Measurements from ENCODE around the gene TBC1D3B.
"Not testable (repeated sequence)": the region's sequence is repeated elsewhere in the genome, so short reads cannot be mapped to it uniquely, and the experiment has no call there.

TBC1D3B gene

DNA sequence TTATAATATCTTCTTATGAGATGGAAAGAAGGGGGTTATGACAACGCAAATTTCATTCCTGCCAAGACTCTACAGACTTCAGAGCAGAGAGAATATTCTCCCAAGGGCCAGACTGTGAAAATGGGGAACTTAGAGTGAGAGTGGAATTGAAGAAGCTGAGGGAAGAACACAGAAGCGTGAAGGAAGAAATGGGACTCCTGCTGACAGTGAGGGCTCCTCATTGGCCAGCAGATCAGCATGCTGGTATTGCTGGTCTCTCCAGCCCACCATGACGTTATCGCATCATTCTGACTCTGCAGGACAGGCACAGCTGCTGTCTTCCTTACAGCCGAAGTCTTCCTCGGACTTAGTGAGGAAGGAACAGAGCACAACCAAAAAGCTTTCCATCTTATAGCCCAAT, 48.5 kb downstream of the TBC1D3B start:
- DNase-seq, result peak in 1 of 2 donors; percentile 44

DNA sequence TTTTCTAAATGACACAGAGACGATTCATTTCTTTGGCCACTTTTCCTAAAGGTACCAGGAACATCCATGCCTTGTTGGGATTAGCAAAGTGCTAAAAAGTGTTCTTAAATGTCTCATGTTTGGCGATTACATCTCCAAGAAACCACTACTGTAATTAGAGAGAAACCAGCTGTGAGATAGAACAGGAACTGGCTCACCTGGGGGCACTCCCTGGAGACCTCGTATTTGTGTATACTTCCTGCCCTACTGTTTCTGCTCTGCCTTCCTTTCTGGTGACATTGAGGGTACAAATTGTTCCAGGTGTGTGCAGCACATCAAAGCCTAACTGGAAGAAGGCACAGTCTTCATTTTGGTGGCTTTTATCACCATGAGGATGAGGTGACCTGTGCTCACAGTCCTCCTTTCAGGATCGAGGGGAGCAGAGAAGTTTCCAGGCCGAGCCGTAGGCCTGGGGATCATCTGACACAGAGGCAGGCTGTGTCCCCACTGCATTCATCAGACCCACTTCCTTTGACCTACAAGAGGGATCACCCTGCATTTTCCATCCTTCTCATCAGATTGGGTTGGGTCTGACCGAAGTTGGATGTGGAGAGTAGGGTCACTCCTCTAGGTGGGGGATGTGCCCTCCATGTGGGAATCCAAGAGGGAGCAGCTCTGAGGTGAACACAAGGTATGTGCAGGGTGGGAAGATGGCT, 49.1 kb downstream of the TBC1D3B start:
- no peak for DNase-seq

DNA sequence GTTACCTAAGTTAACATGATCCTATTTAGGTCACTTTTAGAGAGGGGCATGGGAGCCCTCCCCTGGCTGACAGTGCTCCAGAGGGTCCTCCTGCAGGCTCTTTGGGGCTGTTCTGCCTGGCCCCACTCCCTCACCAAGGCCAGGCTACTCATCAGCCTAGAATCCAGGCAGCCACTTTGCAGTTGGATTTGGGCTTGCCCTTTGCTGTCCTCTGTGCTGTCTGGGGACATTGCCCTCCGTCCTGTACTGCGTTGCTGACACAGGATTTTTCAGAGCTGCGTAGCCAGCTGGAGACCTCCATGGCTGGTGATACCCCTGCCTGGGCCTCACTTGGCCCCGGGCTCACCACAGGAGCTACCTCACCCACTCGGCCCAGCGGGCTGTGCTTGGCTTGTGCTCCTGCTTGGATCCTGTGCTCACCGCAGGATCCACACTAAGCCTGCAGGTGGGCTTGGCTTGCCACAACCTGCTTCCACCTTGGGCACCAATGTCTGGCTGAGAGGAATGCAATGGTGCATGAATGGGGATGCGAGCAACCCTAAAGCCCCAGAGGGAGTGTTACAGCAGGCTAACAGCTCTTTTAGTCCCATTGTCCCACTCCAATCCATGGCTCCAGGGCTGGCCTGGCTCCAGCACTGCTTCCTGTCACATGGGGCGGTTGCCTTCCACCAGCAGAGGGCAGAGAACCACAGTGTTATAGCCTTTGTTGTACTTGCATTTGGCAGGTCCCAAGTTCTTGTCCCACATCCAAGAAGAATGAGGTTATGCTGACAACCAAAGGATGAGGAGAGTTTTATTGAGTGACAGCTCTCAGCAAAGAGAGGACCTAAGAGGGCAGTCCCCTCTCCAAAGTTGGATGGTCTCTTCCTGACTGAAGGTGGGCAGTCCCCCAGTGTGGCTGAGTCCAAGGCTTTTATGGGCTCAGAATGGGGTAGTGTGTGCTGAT, 51.3 kb downstream of the TBC1D3B start:
- no peak for DNase-seq

DNA sequence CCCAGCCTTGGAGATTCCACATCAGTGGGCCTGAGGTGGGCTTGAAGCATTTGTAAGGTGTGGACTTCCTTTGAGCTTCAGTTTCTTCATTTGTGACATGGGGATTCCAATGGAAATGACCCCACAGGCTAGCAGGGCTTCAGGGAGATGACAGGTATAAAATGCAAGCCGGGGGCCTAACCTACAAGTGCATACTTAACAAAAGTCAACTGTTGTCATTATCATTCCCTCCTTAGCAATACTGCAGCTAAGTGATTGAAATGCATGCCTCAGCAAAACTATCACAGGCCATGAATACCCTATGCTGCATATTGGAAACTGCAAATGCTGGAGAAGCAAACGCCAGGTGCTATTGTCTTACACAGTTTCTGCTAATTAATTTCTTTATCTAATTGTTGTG, 53.0 kb downstream of the TBC1D3B start:
- no peak for DNase-seq

DNA sequence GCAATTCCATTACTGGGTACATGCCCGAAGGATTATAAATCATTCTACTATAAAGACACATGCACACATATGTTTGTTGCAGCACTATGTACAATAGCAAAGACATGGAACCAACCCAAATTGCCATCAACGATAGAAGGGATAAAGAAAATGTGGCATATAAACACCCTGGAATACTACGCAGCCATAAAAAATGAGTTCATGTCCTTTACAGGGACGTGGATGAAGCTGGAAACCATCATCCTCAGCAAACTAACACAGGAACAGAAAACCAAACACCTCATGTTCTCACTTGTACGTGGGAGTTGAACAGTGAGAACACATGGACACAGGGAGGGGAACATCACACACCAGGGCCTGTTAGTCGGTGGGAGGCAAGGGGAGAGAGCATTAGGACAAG, 55.3 kb downstream of the TBC1D3B start:
- DNase-seq, result not testable (repeated sequence)

DNA sequence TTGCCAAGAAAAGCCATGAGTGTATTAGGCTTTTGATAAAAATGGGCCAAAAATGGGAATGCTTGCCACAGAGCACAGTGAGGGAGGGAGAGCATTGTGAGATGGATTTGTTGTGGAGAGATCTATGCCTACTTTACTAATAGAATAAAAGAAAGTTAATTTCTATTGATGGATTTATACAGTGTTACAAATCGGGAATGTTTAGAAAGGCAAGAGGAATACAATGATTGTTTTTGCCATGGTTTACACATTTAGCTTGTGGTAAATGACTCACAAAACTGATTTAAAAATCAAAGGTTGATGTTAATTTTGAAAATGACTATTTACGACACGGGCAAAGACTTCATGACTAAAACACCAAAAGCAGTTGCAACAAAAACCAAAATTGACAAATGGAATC, 56.2 kb downstream of the TBC1D3B start:
- DNase-seq, result no peak

DNA sequence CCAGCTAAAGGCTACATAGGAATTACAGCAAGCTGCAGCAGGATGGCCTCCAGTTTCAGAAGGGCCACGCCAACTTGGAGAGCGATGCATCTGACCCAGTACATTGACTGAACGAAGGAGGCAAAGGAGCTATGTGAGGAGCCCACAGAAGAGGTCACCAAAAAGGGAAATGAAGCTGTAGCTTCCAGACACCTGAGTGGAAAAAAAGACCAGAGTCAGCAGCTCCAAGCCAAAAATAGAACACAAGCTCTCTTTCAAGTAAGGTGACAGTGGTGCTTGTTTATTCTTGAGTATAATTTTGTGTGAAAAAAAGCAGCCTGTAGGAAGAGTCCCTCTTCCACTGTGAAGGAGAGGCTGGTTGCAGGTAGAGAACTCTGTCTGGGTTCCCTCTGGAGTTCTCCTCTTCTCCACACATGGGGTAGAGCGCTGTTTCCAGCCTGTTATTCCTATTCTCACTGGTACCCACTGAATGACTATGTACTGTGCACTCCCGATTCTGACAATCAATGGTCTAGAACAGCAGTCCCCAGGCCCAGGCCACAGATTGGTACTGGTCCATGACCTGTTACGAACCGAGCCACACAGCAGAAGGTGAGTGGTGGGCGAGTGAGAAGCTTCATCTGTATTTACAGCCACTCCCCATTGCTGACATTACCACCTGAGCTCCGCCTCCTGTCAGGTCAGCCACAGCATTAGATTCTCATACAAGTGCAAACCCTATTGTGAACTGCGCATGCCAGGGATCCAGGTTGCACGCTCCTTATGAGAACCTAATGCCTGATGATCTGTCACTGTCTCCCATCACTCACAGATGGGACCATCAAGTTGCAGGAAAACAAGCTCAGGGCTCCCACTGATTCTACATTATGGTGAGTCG, 57.7 kb downstream of the TBC1D3B start:
- DNase-seq, result no peak

DNA sequence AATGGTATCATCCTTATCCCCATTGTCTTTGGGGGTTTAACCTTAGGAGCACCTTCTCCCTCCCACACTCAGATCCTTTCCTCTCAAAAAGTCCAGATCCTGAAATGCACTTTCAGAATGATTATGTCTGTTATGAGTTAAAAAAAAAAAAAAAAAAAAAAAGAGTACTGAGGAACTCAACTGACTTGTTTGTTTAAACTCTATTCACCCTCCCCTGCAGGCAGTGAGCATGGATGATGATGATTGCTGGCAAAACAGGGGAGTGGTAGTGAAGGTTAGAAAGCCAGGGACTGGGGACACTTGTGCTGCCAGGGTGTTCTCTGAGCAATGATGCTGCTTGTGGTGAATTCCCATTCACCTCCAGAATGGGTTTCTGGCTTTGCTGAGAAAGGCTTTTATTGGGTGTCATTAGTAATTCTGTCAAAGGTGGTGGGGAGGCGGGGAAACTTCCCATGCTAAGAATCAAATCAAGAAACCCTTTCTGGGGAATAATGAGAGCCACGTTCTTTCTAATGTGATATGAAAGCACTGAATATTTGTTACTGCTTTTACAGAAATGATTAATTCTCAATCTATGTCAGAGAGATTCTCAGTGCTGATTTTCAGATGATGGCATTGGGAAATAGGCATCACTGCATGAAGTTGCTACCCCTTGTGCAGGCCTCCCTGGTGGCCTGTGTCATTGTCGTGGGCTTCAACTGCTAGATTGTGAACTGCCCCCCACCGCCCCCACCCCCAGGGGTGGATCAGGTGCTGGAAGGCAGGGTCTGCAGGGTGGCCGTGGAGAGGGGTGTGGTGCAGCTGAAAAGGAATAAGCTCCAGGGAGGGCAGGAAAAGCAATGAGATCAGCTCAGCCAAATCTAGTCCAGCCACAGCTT, 58.7 kb downstream of the TBC1D3B start:
- DNase-seq, result peak; percentile 42 to 60
